ENCODE data around the gene DLK2. TPM values are rescaled to one million over a fixed set of nuclear protein-coding genes. Genes with fewer than 3 reads are reported as not detected.

Gene DLK2
- total and polyA plus RNA-seq, 7 donors: 0.04 to 0.90 (median 0.33) TPM; not detected in 3

- Histone ChIP-seq H3K36me3 (ENCODE audit: insufficient read depth in 1 of 2, low read depth in 1 of 2) (peaks cover 5 to 37% of the 10 kb centered on the region in 2 donors), H3K4me3 (peak overlapping the region; percentile 63), H3K9me3 (no peaks in the 10 kb centered on the region), H3K27me3 (ENCODE audit: insufficient read depth in 3 of 3, low read length in 2 of 3) (peaks cover 0 to 42% (median 11%) of the 10 kb centered on the region in 3 donors), H3K27ac (no peak overlapping the region), H3K4me1 (peaks cover 4% of the 10 kb centered on the region)
- DNase-seq (no peak), ATAC-seq (peak in 3 of 4 donors; percentile 8 to 32 (median 26))
- intact Hi-C loops (cut with DNase I): loop anchor here (1.0 to 10.0 kb wide), 4 partner anchors 43 to 121 kb away; partner anchors contain the start of genes POLH (in 1 of the 2) and XPO5 (in 1 of the 2)
- 13 to 15% (median 14%) methylated on average over 17 of the region's 17 CpGs for WGBS, 3 donors
- TF ChIP-seq, protein P1, sequence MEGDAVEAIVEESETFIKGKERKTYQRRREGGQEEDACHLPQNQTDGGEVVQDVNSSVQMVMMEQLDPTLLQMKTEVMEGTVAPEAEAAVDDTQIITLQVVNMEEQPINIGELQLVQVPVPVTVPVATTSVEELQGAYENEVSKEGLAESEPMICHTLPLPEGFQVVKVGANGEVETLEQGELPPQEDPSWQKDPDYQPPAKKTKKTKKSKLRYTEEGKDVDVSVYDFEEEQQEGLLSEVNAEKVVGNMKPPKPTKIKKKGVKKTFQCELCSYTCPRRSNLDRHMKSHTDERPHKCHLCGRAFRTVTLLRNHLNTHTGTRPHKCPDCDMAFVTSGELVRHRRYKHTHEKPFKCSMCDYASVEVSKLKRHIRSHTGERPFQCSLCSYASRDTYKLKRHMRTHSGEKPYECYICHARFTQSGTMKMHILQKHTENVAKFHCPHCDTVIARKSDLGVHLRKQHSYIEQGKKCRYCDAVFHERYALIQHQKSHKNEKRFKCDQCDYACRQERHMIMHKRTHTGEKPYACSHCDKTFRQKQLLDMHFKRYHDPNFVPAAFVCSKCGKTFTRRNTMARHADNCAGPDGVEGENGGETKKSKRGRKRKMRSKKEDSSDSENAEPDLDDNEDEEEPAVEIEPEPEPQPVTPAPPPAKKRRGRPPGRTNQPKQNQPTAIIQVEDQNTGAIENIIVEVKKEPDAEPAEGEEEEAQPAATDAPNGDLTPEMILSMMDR (IDR thresholded peaks at IDR 0.05): peak; percentile 97
Measured at GRCh38 chr6:43454290-43454695, 1.1 kb downstream of the DLK2 start.

DNA sequence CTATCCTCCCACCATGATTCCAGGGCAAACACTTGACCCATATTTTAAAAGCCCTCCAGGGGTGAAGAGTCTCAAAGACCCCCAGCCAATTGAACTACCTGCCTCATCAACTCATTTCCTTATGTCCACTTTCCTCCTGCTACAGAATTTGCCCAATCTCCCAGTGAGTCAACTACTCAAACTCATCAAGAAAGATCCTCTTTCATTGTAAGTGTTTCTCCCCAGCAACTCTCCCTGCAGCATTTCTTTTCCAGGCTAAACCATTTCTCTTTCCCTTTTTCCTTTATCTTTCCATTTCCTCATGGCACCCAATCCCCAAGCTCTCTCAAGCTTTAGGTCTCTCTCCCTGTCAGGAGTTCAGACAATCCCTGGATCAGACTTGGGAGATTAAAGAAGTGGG lies 1.5 kb downstream of the DLK2 start:
- ATAC-seq (no peak), DNase-seq (no peak)
- H3K27ac ChIP-seq: no peak overlapping the region
- H3K4me1 ChIP-seq: peaks cover 4% of the 10 kb centered on the region
- TF ChIP-seq, protein P1 (IDR thresholded peaks at IDR 0.05): no peak
- H3K9me3 ChIP-seq: no peaks in the 10 kb centered on the region
- peaks cover 5 to 42% of the 10 kb centered on the region in 2 donors for H3K36me3 ChIP-seq (ENCODE audit: insufficient read depth in 1 of 2, low read depth in 1 of 2)
- H3K4me3 ChIP-seq: no peak overlapping the region
- intact Hi-C loops (cut with DNase I): loop anchor here (1.0 to 10.0 kb wide), 4 partner anchors 43 to 121 kb away; partner anchors contain the start of genes POLH (in 1 of the 2) and XPO5 (in 1 of the 2)
- H3K27me3 ChIP-seq (ENCODE audit: insufficient read depth in 3 of 3, low read length in 2 of 3): peaks cover 0 to 38% (median 11%) of the 10 kb centered on the region in 3 donors

DNA sequence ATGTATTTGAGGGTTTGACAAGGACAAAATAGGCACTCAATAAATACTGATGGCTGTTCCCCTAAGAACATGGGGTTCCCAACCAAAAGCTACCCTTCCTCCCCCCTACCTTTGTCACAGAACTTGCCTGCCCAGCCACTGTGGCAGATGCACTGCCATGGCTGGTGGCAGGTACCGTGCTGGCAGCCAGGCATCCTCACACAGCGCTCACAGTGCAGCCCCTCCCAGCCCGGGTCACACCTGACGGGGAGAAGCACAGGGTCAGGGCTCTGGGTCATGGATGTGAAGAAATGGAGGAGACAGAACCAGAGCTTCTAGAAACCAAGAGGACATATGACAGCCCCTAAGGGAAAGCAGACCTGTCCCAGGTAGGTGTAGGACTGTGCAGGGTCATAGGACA lies 2.5 kb downstream of the DLK2 start:
- Histone ChIP-seq H3K27ac (no peak overlapping the region), H3K4me3 (no peak overlapping the region), H3K9me3 (no peaks in the 10 kb centered on the region), H3K27me3 (ENCODE audit: insufficient read depth in 3 of 3, low read length in 2 of 3) (peaks cover 0 to 30% (median 11%) of the 10 kb centered on the region in 3 donors), H3K36me3 (ENCODE audit: insufficient read depth in 1 of 2, low read depth in 1 of 2) (peaks cover 7 to 51% of the 10 kb centered on the region in 2 donors), H3K4me1 (peaks cover 4% of the 10 kb centered on the region)
- intact Hi-C loops (cut with DNase I): loop anchor here in 1 of 2 donors (10.0 kb wide), 1 partner anchor 122 kb away; the partner anchor contains the start of genes POLH and XPO5
- TF ChIP-seq, protein P1 (IDR thresholded peaks at IDR 0.05): no peak
- ATAC-seq (no peak), DNase-seq (no peak)
- WGBS, 3 donors: 96 to 98% (median 97%) methylated on average over 4 of the region's 4 CpGs

DNA sequence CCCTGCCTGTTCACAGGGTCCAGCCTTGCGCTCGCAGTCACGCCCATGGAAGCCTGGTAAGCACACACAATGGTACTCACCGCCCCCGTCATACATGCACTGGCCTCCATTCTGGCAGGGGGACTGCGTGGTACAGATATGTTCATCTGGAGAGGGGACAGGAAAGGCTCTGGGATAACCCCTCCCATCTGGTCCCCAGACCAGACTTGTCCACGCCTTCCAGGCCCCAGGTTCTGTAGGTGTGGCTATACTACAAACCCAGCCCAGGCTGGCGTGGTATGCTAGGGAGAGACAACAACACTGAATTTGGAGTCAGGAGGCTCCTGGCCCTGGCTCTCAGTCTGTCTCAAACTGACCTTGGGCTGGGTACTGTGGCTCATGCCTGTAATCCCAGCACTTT lies 3.4 kb downstream of the DLK2 start:
- Histone ChIP-seq H3K4me3 (no peak overlapping the region), H3K9me3 (no peaks in the 10 kb centered on the region), H3K36me3 (ENCODE audit: insufficient read depth in 1 of 2, low read depth in 1 of 2) (peaks cover 11 to 61% of the 10 kb centered on the region in 2 donors), H3K27me3 (ENCODE audit: insufficient read depth in 3 of 3, low read length in 2 of 3) (peaks cover 0 to 20% (median 10%) of the 10 kb centered on the region in 3 donors), H3K4me1 (peaks cover 4% of the 10 kb centered on the region), H3K27ac (no peak overlapping the region)
- TF ChIP-seq, protein P1 (IDR thresholded peaks at IDR 0.05): no peak
- no peak for ATAC-seq
- DNase-seq: no peak
- intact Hi-C loops (cut with DNase I): loop anchor here in 1 of 2 donors (10.0 kb wide), 1 partner anchor 123 kb away; the partner anchor contains the start of genes POLH and XPO5
- WGBS, 3 donors: 91 to 94% (median 92%) methylated on average over 8 of the region's 8 CpGs

All from psoas muscle (tissue), 8 donors.